ENCODE measurements around the gene ICAM2. TPM values are rescaled to one million over a fixed set of nuclear protein-coding genes. Genes with fewer than 3 reads are reported as not detected.
"Not testable (repeated sequence)": the region's sequence is repeated elsewhere in the genome, so short reads cannot be mapped to it uniquely, and the experiment has no call there.

ICAM2 gene
- polyA plus RNA-seq, 1 of the 3 experiments (the other 2 are of a cell fraction): 0.08 TPM

DNA sequence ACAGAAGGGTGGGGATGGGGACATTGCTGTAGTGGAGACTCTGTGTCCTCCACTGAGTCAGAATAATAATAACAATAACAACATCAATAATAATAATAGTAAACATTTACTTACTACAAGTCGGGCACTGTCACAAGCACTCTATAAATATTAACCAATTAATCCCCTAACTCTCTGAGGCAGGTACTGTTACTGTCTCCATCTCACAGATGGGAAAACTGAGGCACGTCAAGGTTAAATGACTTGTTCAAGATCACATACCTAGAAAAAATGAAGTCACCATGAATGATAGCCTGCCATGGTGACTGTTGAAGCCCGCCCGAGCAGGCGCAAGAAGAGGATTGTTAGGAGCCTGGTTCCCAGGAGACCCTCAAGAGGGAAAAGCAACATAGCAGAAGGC lies 12.1 kb downstream of the ICAM2 start (continued):
- TF ChIP-seq, protein P1, sequence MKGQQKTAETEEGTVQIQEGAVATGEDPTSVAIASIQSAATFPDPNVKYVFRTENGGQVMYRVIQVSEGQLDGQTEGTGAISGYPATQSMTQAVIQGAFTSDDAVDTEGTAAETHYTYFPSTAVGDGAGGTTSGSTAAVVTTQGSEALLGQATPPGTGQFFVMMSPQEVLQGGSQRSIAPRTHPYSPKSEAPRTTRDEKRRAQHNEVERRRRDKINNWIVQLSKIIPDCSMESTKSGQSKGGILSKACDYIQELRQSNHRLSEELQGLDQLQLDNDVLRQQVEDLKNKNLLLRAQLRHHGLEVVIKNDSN (IDR thresholded peaks at IDR 0.05; ENCODE audit: borderline replicate concordance, low read depth): no peak
- TF ChIP-seq NRF1 (IDR thresholded peaks at IDR 0.05; ENCODE audit: low read depth, low read length): no peak
- TF ChIP-seq TEAD4 (IDR thresholded peaks at IDR 0.05; ENCODE audit: borderline replicate concordance, insufficient read depth): no peak
- TF ChIP-seq, protein P2, sequence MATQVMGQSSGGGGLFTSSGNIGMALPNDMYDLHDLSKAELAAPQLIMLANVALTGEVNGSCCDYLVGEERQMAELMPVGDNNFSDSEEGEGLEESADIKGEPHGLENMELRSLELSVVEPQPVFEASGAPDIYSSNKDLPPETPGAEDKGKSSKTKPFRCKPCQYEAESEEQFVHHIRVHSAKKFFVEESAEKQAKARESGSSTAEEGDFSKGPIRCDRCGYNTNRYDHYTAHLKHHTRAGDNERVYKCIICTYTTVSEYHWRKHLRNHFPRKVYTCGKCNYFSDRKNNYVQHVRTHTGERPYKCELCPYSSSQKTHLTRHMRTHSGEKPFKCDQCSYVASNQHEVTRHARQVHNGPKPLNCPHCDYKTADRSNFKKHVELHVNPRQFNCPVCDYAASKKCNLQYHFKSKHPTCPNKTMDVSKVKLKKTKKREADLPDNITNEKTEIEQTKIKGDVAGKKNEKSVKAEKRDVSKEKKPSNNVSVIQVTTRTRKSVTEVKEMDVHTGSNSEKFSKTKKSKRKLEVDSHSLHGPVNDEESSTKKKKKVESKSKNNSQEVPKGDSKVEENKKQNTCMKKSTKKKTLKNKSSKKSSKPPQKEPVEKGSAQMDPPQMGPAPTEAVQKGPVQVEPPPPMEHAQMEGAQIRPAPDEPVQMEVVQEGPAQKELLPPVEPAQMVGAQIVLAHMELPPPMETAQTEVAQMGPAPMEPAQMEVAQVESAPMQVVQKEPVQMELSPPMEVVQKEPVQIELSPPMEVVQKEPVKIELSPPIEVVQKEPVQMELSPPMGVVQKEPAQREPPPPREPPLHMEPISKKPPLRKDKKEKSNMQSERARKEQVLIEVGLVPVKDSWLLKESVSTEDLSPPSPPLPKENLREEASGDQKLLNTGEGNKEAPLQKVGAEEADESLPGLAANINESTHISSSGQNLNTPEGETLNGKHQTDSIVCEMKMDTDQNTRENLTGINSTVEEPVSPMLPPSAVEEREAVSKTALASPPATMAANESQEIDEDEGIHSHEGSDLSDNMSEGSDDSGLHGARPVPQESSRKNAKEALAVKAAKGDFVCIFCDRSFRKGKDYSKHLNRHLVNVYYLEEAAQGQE (IDR thresholded peaks at IDR 0.05; ENCODE audit: low read depth, low read length): no peak
- TF ChIP-seq GATA2 (CRISPR knock-in tag; IDR thresholded peaks at IDR 0.05): no peak
- no peak for TF ChIP-seq CHD2 (IDR thresholded peaks at IDR 0.05; ENCODE audit: low read length, partially characterized antibody)
- TF ChIP-seq, protein P3, sequence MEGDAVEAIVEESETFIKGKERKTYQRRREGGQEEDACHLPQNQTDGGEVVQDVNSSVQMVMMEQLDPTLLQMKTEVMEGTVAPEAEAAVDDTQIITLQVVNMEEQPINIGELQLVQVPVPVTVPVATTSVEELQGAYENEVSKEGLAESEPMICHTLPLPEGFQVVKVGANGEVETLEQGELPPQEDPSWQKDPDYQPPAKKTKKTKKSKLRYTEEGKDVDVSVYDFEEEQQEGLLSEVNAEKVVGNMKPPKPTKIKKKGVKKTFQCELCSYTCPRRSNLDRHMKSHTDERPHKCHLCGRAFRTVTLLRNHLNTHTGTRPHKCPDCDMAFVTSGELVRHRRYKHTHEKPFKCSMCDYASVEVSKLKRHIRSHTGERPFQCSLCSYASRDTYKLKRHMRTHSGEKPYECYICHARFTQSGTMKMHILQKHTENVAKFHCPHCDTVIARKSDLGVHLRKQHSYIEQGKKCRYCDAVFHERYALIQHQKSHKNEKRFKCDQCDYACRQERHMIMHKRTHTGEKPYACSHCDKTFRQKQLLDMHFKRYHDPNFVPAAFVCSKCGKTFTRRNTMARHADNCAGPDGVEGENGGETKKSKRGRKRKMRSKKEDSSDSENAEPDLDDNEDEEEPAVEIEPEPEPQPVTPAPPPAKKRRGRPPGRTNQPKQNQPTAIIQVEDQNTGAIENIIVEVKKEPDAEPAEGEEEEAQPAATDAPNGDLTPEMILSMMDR (IDR thresholded peaks at IDR 0.05): no peak

DNA sequence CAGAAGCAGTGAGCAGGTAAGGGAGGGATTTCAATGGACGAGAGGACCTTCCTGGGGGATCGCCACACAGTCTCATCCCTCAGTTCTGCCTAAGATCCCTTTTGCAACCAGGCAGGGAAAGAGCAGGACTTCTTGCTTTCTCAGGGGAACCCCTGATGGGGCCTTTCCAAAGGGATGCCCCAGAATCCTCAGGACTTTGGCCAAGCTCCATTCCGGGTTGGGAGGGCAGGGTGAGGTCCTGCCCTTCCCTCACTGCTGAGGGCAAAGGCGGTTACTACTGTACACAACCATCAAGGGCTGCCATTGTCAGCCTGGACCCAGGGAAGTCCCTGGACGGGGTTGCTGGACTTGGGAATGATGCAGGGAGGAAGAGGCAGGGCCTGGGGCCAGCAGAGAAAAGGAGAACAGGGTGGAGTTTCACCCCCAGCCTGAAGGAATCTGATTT lies 12.6 kb downstream of the ICAM2 start:
- Histone ChIP-seq H3K27me3 (ENCODE audit: insufficient read depth) (no peaks in the 10 kb centered on the region; the same call in 1 of the 2 replicates), H3K9me2 (no peaks in the 10 kb centered on the region), H3K27ac (ENCODE audit: low read depth in 2 of 2, low read length in 1 of 2) (no peak overlapping the region), H3K9ac (no peak overlapping the region), H3K79me2 (ENCODE audit: insufficient read depth) (no peaks in the 10 kb centered on the region), H3K4me1 (ENCODE audit: control insufficient read depth in 1 of 2, insufficient read depth in 2 of 2, low read depth in 1 of 2, low read length in 1 of 2) (peaks cover 0 to 22% of the 10 kb centered on the region in 2 experiments; a peak in 1 of 4 replicates), H4K20me1 (ENCODE audit: insufficient read depth) (no peaks in the 10 kb centered on the region), H3F3A (replicated peaks; ENCODE audit: insufficient read depth) (no peaks in the 10 kb centered on the region), H2AFZ (ENCODE audit: low read depth) (no peak overlapping the region), H3K4me2 (no peak overlapping the region), H3K4me3 (ENCODE audit: low read depth in 2 of 2, low read length in 1 of 2) (no peak overlapping the region), H3K9me3 (no peaks in the 10 kb centered on the region), H3K36me3 (replicated peaks in 1 of 2; ENCODE audit: control insufficient read depth in 1 of 2, insufficient read depth in 2 of 2, low read length in 1 of 2) (no peaks in the 10 kb centered on the region)
- no peak for TF ChIP-seq CHD2 (IDR thresholded peaks at IDR 0.05; ENCODE audit: low read length, partially characterized antibody)
- TF ChIP-seq, protein P4, sequence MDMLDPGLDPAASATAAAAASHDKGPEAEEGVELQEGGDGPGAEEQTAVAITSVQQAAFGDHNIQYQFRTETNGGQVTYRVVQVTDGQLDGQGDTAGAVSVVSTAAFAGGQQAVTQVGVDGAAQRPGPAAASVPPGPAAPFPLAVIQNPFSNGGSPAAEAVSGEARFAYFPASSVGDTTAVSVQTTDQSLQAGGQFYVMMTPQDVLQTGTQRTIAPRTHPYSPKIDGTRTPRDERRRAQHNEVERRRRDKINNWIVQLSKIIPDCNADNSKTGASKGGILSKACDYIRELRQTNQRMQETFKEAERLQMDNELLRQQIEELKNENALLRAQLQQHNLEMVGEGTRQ (IDR thresholded peaks at IDR 0.05; ENCODE audit: borderline replicate concordance, low read depth, low read length): no peak
- no peak for DNase-seq
- ChIA-PET POLR2A (no interaction called here), CTCF (interaction anchor here (0.8 to 4.6 kb wide), 7 partner anchors 10 to 411 kb away, joined by 3 to 32 read pairs (median 19); partner anchors contain the start of gene GH1)
- WGBS (ENCODE audit: low lambda C conversion rate): 74% methylated on average over 5 of the region's 5 CpGs

DNA sequence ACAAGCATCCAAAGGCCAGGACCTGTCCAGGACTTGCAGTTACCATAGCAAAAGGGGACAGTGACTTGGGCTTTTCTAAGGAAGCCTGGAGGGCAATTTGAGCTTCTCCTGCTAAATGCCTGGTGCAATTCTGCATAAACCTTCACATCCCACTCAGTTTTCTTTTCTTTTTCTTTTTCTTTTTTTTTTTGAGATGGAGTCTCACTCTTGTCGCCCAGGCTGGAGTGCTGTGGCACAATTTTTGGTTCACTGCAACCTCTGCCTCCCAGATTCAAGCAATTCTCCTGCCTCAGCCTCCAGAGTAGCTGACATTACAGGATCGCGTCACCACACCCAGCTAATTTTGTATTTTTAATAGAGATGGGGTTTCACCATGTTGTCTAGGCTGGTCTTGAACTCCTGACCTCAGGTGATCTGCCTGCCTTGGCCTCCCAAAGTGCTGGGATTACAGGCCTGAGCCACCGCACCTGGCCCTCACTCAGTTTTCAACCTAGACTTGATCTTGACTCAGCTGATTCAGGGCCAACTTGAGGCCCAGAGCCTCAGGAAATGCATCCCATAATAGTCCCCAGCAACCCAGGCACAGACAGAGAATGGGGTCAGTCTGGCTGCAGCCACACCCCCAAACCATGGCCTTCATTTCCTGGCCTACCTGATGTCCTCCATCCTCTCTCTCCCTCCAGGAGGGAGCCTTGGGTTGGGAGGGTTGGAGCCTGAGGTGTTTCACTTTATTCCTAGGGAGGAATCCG lies 13.2 kb downstream of the ICAM2 start:
- H3K79me2 ChIP-seq (ENCODE audit: insufficient read depth); H3K36me3 ChIP-seq (replicated peaks in 1 of 2; ENCODE audit: control insufficient read depth in 1 of 2, insufficient read depth in 2 of 2, low read length in 1 of 2); POLR2A ChIA-PET; H3K27me3 ChIP-seq (ENCODE audit: insufficient read depth); H3K9ac ChIP-seq; H3F3A ChIP-seq (replicated peaks; ENCODE audit: insufficient read depth); H3K9me3 ChIP-seq; H3K4me2 ChIP-seq; H3K4me3 ChIP-seq (ENCODE audit: low read depth in 2 of 2, low read length in 1 of 2); H2AFZ ChIP-seq (ENCODE audit: low read depth); H3K9me2 ChIP-seq; H4K20me1 ChIP-seq (ENCODE audit: insufficient read depth): not testable (repeated sequence)
- Histone ChIP-seq H3K4me1 (ENCODE audit: control insufficient read depth in 1 of 2, insufficient read depth in 2 of 2, low read depth in 1 of 2, low read length in 1 of 2) (peaks cover 0 to 22% of the 10 kb centered on the region in 2 experiments; a peak in 1 of 4 replicates), H3K27ac (ENCODE audit: low read depth in 2 of 2, low read length in 1 of 2) (peak overlapping the region in 1 of 2 experiments; percentile 3; a peak in 1 of 4 replicates)
- DNase-seq: peak; percentile 26
- WGBS (ENCODE audit: low lambda C conversion rate): 94% methylated on average over 5 of the region's 5 CpGs
- CTCF ChIA-PET: interaction anchor here (0.6 to 4.6 kb wide), 14 partner anchors 10 to 412 kb away, joined by 3 to 32 read pairs (median 4); partner anchors contain the start of gene GH1

All from SK-N-SH (cell line).